HG03025 (cell line): Measurements from ENCODE around the gene OR6J1.
"Not testable (repeated sequence)": the region's sequence is repeated elsewhere in the genome, so short reads cannot be mapped to it uniquely, and the experiment has no call there.

Experiments
- ATAC-seq: cut with Tn5 transposase; IDR thresholded peaks from one replicate; pipeline ENCODE4 v1.9.1; 2021; ENCODE audit warnings: mild to moderate bottlenecking, moderate library complexity; ENCODE audit not compliant: unreplicated experiment, low FRiP score

OR6J1 gene

GRCh38 chr14:22613106-22613695, 31.0 kb downstream of the OR6J1 start:
- ATAC-seq: no peak

GRCh38 chr14:22610931-22611330, 33.2 kb downstream of the OR6J1 start:
- no peak for ATAC-seq

DNA sequence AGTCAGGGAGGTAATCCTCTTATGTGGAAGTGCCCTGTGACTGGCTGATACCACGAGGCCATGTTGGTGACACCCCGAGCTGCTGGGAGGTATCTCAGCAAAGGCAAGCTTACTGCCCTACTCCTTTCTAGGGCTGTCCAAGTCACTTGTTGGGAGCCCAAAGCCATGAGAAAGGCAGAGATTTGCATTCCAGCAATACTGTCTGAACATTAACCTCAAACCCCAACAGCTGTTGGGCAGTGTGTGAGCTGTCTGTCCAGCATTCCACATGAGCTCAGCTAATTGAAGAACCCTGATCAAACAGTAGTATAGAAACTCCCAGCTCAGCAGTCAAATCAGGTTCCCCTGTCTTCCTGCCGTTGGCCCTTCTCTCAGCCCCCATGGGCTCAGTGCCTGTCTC, 36.9 kb downstream of the OR6J1 start:
- no peak for ATAC-seq

DNA sequence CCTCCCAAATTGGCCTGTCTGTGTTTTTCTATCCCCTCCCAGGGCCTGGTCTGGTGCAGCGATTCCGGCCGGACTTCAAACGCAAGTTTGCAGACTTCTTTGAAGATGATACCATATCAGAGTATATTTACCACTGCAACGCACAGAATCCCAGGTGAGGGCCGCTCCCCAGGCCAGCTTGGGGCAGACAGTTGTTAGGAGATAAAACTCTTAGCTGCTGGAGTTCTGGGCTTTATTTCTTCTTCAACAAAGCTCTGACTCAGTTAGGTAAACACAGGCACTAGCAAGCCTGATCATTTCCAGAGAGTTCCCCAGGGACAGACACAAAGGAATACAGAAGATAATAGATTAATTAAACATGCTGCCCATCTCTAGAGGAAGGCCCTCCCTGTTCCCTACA, 37.8 kb downstream of the OR6J1 start:
- ATAC-seq: no peak

DNA sequence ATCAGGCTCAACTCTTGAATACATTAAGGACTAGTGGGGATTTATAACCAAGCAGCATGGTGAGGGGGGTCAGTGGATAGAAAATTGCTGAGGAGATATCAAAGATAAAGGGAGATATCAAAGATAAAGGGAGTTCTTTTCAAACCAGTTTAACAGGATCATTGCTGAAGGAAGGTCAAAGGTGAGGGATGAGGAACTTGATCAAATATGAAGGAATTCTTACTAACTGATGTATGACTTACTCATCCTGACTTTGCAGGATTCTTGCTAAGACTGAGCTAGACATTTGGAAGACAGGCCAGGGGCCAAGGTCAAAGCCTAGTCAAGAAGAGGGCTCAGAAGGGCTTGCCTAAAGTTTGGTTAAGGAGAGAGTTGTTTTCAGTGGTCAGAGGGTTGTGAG, 41.3 kb downstream of the OR6J1 start:
- ATAC-seq: no peak

DNA sequence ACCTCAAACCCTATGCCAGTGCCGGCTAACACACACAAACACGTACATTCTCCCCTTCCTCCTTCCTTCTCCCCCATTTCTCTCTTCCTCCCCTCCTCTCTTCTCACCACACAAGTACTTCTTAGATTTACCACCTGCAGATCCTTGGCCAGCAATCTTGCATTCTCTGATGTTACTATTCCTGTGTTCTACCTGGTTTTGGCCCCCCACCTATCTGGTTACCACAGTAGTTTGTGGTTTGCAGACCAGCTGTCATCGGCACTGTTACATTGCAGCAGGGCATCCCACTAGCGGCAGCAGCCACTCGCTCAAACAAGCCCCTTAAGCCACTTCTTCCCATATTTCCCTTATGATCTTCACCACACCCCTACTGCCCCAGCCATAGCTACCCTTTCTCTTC, 42.2 kb downstream of the OR6J1 start:
- ATAC-seq: no peak

DNA sequence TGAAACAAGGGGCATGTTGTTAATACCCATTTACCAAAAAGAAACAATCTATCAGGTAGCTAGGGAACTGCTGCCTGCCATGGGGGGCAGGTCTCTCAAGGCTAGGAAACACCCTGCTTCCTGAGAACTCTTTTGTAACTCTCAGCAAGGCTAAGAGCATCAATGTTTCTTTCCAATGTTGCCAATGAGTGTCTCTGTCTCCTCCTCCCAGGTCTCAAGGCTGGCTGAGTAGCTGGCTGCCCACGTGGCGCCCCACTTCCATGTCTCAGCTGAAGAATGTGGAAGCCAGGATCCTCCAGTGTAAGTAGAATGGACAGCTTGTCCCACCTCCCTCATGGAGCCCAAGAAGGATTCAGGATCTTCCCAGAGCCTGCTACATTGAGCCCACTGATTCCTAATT, 42.7 kb downstream of the OR6J1 start:
- no peak for ATAC-seq

DNA sequence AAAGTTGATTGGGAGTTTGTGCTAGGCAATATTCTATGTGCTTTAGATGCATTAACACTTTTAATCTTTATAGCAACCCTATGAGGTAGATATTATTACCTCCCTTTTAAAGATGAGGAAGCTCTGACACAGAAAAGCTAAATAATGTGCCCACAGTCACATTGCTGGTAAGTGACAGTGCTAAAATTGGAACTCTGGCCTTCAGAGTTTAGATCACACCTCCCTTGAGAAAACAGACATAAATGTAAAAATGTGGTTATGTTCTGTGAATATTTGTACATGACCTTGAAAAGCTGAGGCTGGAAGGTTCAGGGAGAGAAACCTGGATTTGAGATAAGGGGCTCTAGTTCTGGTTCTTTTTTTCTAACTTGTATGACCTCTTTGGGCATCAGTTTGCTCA, 44.1 kb downstream of the OR6J1 start:
- no peak for ATAC-seq

DNA sequence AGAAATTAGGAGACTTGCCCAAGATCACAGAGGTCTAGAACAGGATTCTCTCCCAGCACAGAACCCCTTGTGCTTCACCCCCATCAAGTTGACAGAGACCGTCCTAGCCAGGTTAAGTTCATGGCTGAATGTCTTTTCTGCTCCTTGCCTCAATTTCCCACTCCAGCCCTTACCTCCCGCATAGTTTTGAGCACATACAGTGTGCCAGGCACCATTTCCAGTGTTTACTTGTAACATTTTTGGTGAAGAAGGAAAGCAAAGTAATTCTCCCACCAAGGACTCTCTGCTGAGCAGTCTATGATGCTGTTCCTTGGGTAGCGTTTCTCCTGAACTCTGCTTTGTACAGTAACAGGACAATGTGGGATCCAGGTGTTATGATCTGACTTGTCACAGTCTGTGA, 44.8 kb downstream of the OR6J1 start:
- no peak for ATAC-seq

GRCh38 chr14:22598896-22599244, 45.3 kb downstream of the OR6J1 start:
- no peak for ATAC-seq

DNA sequence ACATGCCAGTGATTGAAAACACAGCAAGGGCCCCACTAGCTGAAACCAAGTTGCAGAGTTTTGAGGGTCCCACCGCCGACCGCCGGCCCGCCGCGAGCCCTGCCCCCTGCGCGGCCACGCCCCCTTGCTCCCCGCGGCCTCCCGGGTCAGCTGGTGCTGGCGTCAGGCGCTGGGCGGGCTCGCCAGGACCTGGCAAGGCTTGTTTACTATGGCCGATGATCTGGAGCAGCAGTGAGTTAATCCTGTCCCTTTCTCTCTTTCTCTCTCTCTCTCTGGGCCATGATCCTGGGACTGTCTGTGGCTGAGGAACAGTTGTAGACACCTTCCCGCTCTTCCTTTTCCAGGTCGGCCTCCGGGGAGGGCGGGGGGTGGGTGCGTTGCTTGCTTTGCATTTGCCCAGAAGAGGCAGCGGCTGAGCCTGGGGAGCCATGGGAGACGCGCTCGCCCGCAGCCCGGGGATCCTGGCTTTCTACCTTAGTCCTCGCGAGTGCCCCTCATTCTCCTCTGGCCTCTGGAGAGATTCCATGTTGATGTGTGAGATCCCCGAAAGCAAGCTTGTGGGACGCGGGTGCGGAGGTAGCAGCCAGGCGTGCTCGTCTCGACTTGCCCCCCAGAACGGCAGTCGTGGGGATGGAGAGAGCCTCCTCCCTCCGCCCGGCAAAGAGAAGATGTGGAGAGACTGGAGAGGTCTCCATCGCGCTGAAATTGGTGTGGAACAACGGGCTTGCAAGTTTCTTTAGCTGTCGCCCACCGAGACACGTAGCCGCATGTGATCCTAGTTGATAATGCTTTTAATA, 45.9 kb downstream of the OR6J1 start, which contains the start of gene ABHD4:
TSS of gene ABHD4 (plus strand) at position 202 of the 797 bp plus-strand sequence. CDS start at position 209, 7 bp downstream.
- ATAC-seq: peak; percentile 84

DNA sequence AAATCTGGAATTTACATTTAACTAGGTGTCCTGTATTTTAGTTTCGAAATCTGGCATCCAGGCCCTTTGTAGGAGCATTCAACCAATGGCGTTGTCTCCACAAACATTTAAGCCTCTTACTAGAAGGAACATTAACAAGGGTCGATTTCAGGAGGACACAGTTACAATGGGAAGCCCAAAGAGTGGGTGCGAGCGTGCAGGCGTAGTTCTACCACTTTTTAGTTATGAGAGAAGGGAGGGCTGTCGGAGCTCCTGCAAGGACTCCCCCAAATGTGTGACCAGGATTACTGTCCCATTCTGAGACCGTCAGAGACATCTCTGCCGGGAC, 46.4 kb downstream of the OR6J1 start:
- ATAC-seq: peak; percentile 22

- ATAC-seq: no peak
Observed at GRCh38 chr14:22597265-22597664, 46.9 kb downstream of the OR6J1 start.

GRCh38 chr14:22596354-22596879, 47.7 kb downstream of the OR6J1 start:
- no peak for ATAC-seq

- no peak for ATAC-seq
Observed at GRCh38 chr14:22594156-22594716, 49.9 kb downstream of the OR6J1 start.

DNA sequence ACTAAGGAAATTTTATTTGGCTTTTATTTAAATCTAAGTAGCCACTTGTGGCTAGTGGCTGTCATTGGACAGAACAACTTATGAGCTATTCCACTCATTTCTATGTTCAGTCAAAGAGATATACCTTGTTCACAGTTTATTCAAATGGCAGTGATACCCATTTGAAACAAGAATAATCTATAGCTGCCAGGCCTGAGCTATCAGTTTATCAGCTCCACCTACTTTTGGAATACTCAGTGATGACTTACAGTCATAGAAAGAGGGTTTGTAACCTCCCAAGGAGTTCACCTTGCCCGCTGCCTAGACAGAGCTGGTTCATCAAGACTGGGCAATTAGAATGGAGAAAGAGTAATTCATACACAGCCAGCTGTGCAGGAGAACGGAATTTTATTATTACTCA, 50.6 kb downstream of the OR6J1 start:
- no peak for ATAC-seq

DNA sequence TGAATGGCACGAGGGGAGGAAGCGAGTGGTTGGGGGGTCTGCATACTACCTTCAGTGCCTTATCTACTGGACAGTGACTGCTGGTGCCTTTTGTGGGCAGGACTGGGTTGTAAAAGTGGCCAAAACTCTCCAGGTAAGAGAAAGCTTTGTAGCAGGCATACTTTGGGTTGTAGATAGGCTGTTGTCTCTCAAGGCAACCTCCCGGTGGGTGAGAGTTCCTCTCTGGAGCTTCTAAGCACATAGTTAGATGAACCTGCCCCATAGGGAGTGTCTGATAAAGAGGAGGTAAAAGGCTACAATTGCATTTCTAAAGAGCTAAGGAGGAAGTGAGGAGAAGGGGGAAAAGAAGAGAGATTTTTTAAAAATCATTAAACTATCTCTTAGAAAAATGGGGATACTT, 51.0 kb downstream of the OR6J1 start:
- ATAC-seq: no peak

DNA sequence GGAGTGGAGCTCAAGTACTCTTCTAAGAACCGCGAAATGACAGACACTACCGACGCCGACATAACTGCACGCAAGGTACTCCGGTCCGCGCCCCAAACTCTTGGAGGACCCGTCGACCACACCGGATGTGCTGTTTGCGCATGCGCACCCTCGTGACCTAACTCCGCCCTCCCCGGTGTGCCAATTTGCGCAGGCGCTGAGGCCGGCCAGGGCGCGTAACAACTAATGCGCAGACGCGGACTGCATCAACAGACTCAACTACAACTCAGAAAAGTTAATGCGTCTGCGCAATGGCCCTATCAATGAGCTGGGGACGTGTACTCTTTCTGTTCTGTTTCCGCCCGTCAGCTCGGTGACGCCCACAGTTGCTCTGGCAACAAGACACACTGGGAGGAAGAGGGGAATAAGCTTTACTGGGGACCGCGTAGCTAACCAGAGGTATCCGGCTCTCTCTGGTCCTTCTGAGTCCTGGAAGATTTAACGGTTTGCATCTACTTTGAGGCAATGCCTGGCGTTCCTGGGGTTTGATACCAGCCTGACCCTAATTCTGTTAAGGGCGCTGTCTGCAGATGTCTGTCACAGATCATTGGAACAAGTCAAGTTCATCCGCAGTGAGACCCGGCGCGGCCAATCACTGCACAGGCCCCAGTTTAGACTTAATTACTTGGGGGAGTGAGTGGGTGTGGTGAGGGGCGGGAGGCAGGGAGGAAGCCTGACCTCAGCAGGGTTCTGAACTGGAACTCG, 54.9 kb downstream of the OR6J1 start, which contains the start of gene DAD1:
TSS of gene DAD1 (minus strand) at position 129 of the 744 bp plus-strand sequence. CDS start at position 62, 67 bp downstream.
- peak; percentile 88 for ATAC-seq

DNA sequence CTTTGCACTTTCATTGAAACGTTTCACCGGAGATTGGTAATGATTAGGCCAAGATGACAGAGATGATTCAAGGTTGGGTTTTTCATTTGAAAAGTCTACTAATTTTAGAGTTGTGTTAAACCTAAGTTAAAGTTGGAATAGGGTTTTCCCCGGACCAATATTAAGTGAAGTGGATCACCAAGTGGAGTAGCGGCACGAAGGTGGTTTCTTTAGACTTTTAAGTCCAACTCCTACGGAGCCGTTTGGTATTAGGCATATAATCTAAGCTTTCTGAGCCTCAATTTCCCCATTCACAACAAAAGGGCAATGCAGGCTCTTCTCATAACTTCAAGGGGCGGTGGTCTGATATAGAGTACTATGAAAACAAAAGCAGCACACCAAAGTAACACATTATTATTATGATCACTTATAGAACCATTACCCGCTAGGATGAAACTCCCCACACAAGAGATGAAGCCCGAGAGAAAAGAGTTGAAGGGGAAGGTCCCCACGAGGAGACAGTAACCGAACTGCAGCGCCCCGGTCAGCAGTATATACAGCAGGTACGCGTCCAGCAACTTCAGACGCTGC, 55.5 kb downstream of the OR6J1 start:
- ATAC-seq: no peak

DNA sequence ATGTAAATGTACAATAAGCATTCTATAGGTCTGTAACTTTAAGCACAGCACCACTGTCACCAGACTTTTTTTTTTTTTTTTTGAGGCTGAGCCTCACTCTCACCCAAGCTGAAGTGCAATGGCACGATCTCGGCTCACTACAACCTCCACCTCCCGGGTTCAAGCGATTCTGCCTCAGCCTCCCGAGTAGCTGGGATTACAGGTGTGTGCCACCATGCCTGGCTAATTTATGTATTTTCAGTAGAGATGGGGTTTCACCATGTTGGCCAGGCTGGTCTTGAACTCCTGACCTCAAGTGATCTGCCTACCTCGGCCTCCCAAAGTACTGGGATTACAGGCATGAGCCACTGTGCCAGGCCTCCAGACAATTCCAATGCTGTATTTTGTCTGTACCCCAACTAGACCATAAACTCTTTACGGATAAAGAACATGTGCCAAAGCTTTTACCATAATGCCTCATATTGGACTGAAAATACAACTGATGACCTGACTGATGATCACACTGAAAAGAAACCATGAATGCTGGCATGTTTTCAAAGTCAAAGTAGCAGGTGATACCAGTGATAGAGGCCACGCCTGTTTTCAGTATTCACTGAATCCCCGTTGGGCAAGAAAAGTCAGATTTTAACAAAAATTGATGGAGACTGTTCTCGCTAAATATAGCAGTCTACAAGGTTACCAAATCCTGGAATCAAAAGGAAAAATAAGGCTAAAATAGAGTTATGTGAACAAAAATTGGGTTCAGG, 56.3 kb downstream of the OR6J1 start:
- ATAC-seq: not testable (repeated sequence)
